HG03066 (cell line): ENCODE results near the gene B4GALT4.
"Not testable (repeated sequence)": the region's sequence is repeated elsewhere in the genome, so short reads cannot be mapped to it uniquely, and the experiment has no call there.

Source experiments
- ATAC-seq: cut with Tn5 transposase; IDR thresholded peaks from one replicate; pipeline ENCODE4 v1.9.1; 2021; ENCODE audit warnings: low read depth; ENCODE audit not compliant: unreplicated experiment

B4GALT4 gene

DNA sequence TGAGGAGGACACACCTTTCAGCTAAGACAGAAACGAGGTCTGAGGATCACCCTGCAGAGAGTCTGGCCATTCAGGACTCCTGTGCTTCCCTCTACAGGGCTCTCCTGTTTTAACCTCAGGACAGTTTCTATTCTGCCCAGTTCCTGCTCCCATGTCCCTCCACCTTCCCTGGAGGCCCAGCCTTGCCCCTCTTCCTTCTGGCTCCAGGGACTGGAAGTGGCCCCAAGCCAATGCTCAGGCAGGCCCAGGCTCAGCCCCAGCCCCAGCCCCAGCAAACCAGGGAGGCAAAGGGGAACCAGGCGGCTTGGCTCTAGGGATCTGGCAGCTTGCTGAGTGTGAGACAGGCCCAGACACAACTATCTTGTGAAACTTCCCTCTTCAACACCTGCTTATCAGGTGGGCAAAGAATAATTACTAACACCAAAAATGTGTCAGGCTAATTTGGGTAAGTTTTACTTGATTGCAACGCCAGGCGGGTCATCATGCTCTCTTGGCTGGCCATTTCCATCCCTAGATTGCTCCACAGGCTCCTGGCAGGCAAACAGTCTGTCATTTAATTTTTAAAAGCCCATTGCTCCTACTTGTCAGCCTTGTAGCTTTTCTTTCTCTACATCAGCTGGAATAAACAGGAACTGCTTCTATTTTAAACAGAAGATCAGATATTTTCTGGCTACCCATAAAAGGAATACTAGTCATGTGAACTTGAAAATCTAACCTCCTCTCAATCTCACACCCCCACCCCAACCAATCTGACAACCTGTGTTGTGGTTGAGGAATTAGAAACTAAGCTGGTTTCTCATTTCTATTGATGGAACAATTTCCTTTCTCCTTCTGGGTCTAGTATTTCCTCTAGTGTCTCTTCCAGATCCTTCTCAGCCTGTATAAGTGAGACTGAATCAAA lies 33.8 kb downstream of the B4GALT4 start:
- ATAC-seq: no peak

DNA sequence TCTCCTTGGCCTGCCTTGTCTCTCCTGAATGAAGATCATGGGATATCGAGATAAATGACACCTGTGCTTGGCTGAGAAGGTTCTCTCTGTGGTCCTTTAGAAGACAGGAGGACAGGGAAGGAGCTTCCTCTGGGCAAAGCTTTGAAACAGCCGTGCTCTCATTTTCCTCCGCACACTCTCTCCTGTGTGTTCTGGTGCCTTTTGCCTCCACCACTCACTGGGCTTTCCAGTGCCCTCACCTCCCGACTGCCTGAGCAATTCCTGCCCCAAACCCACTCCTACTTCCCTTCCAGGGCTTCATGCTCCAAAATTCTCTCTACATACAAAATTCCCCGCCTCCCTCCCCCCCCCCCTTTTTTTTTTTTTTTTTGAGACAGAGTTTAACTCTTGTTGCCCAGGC lies 35.0 kb downstream of the B4GALT4 start:
- no peak for ATAC-seq

DNA sequence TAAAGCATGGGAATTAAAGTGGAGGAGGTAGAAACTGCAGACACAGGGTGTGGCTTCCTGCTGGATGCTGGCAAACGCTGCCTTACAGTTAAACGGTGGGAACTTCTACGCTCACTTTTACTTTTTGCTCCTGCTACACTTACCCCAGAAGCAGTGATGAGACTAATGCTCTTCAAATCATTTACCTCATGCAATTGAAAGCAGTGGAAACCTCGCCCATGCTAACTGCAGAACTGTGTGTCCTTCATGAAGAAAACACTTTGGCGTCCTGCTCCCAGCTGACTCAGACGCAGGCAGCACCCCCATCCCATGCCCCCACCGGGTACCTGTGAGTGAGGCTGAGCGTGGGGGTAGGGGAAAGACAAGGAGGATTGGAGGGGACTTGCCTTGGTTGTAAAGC lies 35.5 kb downstream of the B4GALT4 start:
- no peak for ATAC-seq

DNA sequence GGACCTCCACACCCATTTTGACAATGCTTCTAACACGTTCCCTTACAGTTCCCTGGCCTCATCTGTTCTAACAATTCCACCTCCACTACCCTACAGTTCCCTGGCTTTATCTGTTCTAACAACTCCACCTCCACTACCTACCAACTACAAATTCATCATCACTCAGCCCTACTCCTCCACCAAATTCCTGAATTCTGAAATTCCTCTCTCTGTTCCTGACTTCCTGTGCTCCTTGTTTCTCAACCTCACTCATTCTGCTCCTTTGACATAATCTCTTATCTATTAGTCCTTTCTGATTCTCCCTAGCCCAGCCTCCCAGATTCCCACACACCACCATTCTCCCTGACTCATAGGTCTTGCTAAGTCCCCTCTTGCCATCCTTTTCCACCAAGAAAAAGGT lies 44.8 kb downstream of the B4GALT4 start:
- no peak for ATAC-seq

DNA sequence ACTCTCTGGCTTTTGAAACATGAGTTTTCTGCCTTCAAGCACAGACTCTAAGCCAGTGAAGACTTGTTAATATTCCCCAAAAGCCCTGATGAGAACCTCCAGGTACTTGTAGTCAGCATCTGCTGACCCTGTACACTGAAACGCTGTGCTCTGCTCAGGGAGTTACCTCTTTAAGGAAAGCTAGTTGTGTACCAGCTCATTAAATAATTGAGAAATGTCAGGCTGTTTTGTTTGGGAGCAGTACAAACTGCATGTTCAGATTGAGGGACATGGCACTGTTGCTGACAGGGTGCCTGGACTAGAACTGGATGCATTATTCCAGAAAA lies 45.6 kb downstream of the B4GALT4 start:
- no peak for ATAC-seq

DNA sequence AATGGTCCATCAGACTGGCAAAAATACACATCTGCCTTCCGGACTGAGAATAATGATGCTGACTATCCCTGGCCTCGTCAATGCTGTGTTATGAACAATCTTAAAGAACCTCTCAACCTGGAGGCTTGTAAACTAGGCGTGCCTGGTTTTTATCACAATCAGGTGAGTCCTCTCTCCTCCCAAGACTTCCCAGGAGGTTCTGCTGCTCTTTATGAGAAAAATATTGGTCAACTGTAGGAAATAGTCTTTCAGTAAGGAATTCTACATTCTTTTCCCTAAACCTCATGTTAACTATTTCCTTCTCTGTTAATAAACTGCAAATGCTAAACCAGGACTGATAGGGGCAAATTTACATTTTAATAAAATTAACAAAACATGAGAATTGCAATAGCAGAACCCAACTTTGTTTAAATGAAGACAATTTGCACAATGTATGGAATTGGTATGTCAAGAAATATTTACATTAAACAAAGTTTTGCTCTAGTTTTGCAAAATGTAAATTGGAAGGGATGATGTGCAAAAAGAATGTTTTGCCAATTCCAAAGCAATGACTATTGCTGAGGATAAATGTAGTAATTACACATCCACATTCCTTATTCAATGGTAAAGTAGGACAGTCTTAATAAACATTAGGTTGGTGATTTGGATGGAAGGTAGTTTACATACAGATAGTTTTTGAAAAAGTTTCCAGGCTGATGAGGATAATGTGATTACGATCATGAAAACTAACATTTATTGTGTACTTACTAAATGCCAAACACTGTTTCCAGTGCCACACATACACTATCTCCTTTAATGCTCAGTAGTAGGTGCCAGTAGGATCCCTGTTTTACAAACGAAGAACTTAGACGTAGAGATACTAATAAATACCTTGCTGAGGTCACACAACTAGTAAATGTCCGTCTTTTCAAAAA lies 46.2 kb downstream of the B4GALT4 start:
- no peak for ATAC-seq

DNA sequence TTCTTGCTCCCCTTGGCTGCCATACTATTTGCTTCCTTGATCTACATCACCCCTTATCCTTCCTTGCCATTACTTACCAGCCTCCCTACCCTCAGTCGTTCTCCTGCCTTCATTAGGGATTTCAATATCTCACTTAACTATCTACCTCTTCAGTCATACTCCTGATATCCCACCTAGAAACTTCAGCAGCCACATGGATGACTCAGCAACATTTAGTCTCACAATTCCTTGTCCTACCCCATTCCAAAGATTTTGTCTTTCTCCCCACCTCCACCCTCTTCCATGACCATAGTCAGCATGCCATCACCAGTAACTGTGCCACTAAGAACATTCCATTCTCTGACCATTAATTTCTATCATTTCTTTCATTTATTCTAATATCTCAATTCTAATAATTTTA lies 48.9 kb downstream of the B4GALT4 start:
- no peak for ATAC-seq

DNA sequence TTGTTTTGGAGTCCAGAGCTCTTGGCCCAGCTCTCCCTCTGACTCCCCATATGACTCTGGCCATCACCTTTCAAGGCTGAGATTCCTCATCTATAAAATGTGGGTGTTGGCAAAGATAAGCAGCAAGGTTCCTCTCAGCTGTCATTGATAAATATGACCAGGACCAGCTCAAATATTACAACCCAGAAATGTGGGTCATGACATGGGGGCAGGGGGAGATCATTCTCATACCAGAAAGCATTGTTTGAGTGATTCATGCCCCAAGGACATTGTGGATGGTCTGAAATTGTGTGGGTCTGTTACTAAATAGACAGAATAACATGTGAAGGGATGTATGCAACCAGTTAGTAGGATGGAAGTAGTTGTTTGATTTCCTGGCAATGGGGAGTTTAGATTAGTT lies 53.4 kb downstream of the B4GALT4 start:
- no peak for ATAC-seq

DNA sequence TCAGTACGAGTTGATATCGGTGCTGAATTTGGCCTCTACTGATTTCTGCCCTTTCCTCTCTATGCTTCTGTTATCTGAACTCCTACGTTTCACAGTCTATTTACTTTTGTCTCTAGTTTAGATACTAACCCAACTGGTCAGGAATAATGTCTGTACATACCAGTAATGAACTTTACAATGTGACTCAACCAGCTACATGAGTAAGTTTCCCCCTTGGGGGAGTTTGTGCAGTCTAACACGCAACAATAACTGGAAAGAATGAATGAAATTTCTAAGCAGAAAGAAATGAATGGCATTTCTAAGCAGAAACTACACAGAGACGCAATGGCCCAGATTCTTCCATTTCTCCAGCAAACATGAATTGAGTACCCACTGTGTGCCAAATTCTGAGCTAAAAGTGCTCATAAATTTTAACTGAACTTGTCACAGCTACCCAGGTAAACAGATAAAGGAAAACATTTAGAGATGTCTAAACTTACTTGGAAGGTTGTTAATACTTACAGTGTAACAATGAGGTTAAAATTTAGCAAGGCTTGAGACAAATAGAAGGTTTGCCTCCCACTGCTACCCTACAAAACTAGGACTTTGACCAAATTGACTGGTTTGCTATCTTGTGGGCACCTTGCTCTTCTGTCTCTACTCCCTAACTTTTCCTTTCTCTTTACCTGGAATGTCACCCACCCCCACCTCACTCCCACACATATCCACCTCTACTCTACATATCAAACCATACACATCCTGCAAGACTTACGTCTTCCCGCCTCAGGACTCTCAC lies 55.7 kb downstream of the B4GALT4 start:
- no peak for ATAC-seq

DNA sequence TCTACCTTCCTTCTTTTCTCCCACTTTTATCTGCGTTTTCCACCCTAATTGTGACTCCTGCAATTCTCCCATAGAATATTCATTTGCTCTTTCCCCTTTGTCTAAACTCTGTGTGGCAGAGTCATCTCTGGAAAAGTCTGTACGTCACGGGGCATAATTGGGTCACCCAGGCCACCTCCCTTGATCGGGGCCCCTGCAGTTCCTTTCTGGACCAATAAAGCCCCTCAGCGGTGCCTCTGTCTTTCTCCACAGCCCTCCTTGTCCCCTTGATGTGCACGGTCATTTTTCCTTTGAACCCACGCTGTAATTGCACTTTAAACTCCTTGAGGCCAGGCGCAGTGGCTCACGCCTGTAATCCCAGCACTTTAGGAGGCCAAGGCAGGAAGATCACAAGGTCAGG lies 56.6 kb downstream of the B4GALT4 start:
- ATAC-seq: no peak

DNA sequence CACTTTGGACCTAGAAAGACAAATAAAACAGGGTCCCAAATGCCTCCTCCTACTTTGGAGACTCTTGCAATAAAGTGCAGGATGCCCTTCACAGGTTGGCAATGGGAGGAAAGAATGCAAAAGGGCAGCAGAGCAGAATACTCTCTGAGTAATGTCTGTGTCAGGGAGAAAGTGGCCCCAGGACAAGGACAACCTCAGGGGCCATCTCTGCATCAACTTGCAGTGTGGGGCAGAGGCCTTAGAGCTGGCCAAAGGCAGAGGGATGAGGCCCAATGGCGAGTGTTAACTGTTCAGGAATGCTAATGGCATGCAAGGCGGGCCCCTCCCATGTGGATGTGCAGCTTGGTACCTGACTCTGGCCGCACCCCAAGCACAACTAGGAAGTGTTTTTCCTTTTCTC lies 58.9 kb downstream of the B4GALT4 start:
- no peak for ATAC-seq

DNA sequence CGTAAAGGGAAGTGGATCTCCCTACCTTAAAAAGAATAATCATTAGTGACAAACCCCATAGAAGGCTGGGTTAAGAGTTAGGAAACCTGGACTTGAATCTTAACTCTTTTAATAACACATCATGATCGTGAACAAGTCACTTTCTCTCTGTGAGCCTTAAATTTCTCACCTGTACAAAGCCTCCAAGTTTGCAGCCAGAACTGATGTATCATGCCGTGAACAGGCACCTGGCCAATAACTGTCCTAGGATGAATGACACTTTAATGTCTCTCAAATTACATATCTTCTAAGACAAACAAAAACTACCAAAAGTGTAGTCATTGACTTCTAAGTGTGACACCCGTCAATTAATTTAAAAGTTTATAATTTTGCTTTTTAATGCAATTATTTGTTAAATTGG lies 63.4 kb downstream of the B4GALT4 start:
- no peak for ATAC-seq

DNA sequence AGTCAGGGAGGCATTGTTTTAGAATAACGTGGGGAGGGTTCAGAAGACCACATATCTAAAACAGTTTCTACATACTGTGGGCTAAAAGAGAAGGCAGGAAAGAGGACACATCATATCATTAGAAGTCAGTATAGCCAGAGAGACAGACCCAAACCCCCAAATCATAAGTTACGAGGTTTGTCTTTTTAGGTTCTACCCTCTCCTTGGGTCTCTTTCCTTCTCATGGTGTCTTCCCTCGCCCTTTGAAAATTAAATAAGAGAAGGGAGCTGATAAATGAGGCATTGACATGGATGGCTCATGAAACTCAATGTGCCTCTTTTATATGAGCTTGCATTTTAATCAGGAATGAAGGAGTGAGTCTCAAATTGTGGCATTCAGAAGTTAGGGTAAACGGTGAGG lies 63.9 kb downstream of the B4GALT4 start:
- ATAC-seq: no peak

DNA sequence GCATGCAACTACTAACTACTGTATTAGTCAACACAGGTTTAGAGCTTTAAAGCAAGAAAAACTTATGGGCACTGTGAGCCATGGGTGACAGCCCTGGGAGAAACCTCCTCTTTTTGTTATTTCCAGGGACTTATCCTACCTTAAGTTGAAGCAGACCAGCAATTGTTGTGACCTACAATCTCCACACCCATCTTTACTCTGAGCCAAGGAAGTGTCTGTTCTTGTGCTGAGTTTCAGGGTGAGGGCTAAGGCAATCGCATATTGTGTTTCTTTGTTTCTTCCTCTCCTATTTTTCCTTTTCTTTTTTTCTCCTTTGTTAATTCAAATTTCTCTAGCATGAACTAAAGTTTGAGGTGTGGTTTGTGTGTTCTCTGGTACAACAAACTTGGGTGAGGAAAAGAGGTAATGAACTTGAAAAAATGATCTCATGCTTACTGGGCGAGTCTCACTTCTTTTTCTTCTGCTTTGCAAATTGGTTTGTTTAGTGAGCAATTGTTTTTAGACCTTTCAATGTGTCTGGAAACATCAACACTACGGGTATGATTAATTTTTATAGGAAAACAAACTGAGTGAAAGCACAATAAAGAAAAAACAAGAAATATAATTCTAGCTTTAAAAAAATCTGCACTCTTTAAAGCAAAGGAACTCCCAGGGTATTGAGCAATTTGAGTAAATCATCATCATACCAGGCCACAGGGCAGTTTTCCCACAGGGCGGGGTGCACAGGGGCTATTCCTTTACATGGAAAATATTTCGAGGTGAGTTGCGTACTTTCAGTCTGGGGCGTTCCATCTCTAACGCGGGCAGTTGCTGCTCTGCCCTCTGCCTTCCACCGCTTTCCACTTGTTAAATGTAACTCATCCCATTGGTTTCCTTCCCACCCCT lies 64.6 kb downstream of the B4GALT4 start:
- no peak for ATAC-seq

DNA sequence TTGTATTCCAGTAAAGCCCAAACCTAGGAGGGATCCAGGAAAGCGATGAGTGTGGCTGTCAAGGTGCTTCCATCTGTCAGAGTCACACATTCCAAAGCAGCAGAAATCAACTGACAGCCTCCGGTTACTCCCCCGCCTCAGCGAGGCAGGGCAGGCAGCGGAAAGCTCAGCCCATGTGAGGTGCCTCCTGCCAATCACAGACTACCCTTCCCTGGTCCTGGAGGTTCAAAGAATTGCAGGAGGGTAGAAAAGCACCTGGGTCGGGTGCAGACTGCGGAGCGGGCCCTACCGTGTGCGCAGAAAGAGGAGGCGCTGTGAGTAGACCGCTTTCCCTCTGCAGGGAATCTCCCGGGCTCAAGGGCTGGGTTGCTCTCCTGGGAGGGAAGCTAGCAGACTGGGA lies 67.4 kb downstream of the B4GALT4 start, which contains the start of gene UPK1B:
Gene UPK1B (plus strand): TSS at position 274 of the 400 bp plus-strand sequence. CDS start 13,144 bp downstream, outside the sequence.
- no peak for ATAC-seq

DNA sequence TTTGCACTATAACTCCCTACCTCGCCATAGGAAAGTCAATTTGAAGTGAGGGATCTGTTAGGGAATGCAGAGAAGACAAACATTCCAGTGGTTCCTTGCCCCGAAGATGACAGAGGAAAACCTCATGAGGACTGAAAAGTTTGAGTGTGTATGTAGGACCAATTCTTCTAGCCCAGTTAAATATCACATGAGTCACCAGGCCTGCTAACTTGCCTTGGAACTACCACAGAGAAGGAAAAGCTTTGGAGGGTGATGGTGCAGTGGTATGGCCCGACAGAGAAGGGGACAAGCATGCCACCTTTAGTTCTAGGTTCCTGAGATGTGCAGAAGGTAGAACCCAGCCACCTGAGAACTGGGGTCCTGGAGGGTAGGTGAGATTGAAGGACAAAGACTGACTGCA lies 69.9 kb downstream of the B4GALT4 start:
- no peak for ATAC-seq

DNA sequence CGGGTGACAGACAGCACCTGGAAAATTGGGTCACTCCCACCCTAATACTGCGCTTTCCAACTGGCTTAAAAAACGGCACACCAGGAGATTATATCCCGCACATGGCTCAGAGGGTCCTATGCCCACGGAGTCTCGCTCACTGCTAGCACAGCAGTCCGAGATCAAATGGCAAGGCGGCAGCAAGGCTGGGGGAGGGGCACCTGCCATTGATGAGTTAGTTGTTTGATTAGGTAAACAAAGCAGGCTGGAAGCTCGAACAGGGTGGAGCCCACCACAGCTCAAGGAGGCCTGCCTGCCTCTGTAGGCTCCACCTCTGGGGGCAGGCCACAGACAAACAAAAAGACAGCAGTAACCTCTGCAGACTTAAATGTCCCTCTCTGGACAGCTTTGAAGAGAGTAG lies 75.9 kb downstream of the B4GALT4 start:
- not testable (repeated sequence) for ATAC-seq
